Fibroblast of lung (primary cell): ENCODE results near the gene RBPJL.
A peak's percentile ranks its signal among the peaks of the same experiment; 100 is the strongest.

Source experiments
- CTCF ChIP-seq, 2 donors: IDR thresholded peaks in 1 of 2; conservative IDR thresholded peaks in 1 of 2; 1 replicate in 1 of 2; 2 replicates in 1 of 2; pipeline ENCODE4 v1.5.1; 2011 to 2012; ENCODE audit warnings: low read length in 2 of 2, control low read depth in 1 of 2, inconsistent platforms in 1 of 2, low read depth in 1 of 2, mild to moderate bottlenecking in 1 of 2
- EZH2 ChIP-seq: IDR thresholded peaks from 2 replicates; pipeline ENCODE4 v1.5.1; 2012; ENCODE audit warnings: low read length, control low read depth, mild to moderate bottlenecking; ENCODE audit errors: missing control alignments

DNA sequence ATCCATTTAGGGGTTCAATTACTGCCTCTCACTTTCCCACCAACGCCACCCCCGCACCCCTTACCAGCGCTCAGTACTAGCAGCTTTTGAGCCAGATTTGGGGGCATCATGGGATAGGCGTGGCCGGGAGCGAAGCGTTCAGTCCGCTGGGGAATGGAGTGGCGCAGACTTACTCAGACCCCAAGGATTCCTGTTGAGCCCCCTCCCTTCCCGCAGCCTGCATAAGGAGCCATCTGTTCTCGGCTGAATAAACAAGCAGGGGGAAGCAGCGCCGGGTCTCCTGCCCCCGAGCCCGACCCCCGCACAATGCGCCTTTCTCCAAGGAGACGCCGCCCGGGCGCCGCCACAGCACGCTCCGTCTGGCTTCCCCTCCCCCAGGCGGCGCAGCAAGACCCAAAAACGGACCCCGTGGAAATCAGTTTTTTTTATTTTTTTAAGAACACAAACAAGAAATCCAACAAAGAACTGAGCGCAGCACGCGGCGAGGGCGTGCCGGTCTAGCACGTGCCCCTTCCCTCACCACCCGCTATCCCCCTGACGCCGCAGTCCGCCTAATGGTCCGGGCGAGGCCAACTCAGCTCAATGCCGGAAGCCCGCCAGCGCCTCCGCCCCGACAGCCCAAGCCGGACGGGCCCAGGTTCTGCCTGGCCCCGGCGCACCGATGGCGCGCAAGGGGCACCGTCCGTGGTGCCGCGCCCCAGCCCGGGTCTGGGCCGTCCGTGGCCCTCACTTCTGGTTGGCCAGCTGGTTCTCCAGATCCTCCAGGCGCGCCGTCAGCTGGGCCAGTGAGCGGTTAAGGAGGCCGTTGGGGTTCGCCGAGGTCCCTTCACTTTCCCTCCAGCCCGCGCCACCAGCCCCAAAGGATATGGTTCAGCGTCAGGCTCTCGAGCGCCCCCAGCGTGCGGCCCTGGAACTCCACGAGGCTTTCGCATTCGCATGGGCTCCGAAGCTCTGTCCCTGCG lies 13.3 kb upstream of the RBPJL start:
- TF ChIP-seq CTCF (conservative IDR thresholded peaks at IDR 0.05 in 1 of 2, IDR thresholded peaks at IDR 0.05 in 1 of 2; ENCODE audit: low read depth in 1 of 2, low read length in 2 of 2) (peak; percentile 83 to 93), EZH2 (no peak)
